ENCODE results near the gene AKAP13.
"Not testable (repeated sequence)": the region's sequence is repeated elsewhere in the genome, so short reads cannot be mapped to it uniquely, and the experiment has no call there.

AKAP13 gene

DNA sequence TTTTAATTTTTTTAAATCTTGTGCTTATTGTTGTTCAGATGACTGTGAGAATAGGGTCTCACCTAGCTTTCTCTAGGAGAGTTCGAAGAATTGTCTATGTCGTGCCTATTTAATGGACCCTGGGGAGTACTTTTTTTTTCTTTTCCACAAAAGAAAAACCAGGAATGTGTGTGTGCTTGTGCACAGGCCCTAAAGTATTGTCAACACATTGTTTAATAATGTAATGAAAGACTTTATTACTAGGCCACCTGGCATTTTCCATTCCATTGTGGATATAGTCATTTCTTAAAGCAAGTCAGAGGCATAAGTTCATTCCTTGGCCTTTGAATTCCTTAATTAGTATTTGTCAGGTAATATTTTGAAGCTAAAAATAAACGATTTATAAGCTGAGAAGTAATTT is 278.4 kb downstream of the AKAP13 start:
- DNase-seq (ENCODE audit: low read depth in 1 of 2, low spot score in 1 of 2) = no peak

DNA sequence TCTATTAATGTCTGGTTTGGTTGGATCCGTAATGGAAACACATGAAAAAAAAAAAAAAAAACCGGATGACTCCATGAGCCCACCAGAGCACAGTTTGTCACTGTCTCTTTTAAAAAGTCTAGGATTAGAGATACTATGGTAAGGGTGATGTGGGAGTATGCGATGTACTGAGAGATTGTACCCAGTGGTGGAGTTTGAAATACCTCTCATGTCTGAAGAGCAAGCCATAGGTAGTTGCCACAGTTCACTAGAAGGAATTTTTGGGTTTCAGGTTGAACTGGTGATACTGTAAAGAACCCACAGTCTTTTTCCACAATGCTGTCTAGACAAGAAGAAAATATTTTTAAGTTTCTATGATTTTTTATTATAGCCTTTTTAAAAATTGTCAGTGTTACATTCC is 281.5 kb downstream of the AKAP13 start:
- DNase-seq (ENCODE audit: low read depth in 1 of 2, low spot score in 1 of 2) = no peak

DNA sequence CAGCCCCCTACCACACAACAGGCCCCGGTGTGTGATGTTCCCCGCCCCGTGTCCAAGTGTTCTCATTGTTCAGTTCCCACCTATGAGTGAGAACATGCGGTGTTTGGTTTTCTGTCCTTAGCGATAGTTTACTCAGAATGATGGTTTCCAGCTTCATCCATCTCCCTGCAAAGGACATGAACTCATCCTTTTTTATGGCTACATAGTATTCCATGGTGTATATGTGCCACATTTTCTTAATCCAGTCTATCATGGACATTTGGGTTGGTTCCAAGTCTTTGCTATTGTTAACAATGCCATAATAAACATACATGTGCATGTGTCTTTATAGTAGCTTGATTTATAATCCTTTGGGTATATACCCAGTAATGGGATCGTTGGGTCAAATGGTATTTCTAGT is 285.3 kb downstream of the AKAP13 start:
- not testable (repeated sequence) for DNase-seq (ENCODE audit: low read depth in 1 of 2, low spot score in 1 of 2)

DNA sequence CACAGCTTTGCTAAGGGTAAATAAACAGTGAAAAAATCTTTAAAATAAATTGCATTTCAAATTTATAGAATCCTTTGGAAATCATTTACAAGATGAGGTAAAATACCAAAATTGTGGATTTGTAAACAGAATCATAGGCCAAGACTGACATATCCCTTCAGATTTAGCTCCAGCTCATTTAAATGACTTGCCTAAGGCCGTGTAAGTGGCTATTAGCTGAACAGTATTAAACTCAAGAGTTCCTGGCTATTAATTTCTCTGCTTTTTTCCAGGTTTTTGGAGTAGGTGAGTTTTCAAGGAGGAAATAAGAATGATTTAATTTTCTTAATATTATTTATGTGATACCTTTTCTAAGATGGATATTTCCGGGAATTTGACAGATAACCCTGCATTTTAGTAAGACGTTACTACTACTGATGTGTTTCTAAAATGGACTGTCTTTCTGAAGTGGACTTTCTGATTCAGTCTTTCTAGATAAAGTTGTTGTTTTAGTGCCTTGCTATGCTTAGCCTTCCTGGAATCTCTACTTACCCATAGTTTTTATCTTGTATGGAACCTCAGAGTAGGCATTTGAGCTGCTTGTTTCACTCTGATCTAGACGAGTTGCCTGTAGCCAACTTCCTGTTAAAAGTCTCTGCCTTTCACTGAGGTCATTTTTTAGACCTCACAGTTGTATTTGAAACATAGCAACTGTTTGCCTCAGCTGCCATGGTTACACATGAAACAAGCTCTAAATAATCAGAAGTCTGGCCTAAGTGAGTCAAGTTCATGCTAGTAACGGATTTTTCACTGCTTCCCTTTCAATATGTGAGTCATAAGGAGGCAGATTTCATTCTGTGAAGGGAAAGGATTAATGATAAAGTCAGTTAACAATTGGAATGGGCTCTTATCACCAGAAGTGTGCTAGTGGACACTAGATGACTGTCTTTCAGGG is 287.4 kb downstream of the AKAP13 start:
- peak in 1 of 2 donors; percentile 52 for DNase-seq (ENCODE audit: low read depth in 1 of 2, low spot score in 1 of 2)

DNA sequence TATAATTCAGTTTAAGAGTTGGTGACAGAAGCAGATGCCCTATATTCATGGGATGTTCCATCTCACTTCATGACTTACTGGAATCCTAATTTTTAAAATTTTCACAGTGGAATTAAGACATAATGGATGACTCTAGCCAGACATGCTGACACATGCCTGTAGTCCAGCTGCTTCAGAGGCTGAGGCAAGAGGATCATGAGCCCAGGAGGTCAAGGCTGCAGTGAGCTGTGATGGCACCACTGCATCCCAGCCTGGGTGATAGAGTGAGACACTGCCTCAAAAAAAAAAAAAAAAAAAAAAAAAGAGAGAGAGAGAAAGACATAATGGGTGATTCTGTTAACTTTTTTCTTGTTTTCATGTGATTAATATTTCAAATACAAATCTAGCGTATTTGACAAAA is 290.8 kb downstream of the AKAP13 start:
- no peak for DNase-seq (ENCODE audit: low read depth in 1 of 2, low spot score in 1 of 2)

DNA sequence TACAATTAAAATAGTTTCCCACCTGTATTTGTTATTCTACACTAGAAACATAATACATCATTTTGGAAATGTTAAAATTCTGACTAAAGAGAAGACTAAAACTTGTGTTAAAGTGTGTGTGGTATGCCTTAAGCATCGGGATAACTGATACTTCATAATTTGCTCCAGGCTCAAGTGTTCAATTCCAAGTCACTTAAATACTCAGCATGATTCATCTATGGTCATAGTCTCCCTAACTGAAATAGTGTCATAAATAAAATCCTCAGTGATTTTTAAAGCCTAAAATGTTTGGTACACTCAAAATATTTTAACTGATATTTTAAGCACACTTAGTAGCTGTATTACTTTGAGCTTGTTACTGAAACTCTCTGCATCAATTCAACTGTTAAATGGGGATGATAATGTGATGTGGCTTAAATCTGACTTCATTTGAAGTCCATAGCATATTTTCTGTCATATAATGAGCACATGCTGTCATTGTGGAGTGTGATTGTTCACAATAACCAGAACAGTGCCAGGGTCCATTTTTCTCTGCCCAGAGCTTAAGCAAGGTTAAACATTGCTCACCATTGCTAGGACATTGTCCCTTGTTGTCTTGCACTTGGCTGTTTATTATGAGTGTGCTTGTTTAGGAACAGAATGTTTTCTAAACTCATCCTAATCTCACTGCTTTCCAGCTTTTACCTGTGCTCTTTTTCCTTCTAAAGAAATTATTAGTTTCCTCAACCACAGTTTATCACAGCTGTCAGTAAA is 292.1 kb downstream of the AKAP13 start:
- DNase-seq (ENCODE audit: low read depth in 1 of 2, low spot score in 1 of 2) = no peak

DNA sequence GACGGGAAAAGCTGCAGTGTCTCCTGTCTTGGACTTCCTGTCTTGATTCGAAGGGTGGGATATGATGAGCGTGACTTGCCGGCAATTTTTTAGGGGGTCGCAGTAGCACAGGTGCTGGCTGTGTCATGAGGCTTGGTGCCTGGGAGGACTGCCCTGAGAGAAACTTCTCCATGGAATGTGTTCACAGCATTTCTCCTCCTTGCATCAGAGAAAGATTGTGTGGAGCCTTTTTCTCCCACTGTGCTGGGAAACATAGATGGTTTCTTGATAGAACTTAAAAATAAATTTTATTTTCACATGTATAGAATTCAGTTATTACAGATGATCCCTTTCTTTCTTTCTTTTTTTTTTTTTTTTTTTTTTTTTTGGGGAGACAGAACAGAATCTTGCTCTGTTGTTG is 292.9 kb downstream of the AKAP13 start:
- DNase-seq (ENCODE audit: low read depth in 1 of 2, low spot score in 1 of 2) = no peak

DNA sequence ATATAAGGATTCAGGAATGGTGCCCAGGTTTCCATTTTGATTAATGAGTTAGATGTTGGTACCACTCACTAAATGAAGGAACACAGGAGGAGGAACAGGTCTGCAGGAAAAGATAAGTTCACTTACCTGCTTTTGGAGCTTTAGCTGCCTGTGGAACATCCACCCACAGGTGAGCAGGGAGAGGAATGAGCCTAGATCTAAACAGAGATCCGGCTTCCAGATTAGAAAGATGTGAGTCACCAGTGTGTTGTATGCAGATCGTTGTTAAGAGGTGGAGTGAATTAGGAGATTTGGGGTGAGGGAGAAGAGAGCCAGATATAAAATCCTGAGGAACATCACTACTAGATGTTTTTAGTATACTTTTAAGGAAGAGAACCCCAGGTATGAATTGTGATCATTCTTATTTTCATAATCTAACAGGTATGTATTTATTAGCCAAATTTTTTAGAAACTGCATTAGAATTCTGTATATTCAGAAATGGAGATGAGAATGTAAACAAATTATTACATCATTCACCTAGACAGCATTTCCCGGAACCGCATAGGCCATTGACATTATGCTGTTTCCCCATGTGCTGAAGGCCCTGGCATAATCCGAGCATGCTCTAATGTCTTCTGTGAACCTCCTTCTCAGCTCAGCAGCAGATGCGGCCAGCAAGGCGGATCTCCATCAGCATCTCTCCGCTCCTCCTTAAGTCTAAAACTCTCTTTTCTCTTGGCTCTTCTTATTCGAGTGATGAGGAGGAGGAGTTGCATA is 296.1 kb downstream of the AKAP13 start:
- DNase-seq (ENCODE audit: low read depth in 1 of 2, low spot score in 1 of 2) = no peak

DNA sequence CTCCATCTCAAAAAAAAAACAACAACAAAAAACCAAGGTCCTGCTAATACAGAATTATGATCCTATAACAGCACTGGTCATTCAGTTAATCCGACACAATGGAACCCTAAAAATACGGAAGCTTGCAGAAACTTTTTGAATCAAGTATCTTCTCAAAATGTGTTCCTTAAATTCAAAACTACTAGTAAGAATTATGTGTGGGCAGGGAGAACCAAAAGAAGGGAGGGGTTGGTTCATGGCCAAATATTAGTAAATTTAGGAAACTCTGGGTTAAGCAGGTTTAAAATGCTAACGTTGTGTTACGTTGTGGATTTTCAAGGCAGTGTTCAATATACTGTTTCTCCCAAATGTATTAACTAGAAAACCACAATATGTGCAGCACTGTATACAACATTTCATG is 298.8 kb downstream of the AKAP13 start:
- DNase-seq (ENCODE audit: low read depth in 1 of 2, low spot score in 1 of 2) = no peak

DNA sequence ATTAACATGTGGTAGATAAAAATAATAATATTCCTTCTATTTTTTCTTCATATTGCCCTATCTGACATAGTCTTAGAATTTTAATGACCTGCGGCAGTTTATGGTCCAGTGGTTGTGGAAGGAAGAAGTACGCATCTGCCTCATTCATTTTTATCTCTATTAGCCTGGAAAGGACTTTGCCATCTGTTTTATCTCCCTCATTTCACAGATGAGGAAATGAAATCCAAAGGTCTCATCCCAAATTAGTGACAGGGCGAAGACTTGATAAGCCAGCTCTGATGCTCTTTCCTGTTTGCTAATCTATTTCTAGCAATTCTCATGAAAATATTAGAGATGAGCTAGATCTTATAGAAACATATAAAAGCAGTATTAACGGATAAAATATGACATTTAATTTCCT is 301.0 kb downstream of the AKAP13 start:
- DNase-seq (ENCODE audit: low read depth in 1 of 2, low spot score in 1 of 2) = no peak

DNA sequence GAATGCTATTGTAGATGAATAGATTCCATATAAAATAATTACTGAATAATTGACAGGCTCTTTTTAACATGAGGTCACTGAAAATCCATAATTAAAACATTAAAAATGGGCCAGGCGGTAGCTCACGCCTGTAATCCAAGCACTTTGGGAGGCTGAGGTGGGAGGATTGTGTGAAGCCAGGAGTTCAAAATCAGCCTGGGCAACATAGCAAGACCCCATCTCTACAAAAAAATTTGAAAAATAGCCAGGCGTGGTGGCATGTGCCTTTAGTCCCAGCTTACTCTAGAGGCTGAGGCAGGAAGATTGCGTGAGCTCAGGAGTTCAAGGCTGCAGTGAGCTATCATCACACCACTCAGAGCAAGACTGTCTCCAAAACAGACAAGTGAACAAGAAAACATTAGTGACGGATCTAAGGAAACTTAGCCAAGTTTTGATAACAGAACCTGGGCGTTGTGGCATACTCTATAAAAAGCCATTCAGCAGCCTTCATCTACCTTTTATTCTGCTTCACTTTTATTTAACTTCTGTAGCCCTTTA is 303.8 kb downstream of the AKAP13 start:
- DNase-seq (ENCODE audit: low read depth in 1 of 2, low spot score in 1 of 2) = no peak

DNA sequence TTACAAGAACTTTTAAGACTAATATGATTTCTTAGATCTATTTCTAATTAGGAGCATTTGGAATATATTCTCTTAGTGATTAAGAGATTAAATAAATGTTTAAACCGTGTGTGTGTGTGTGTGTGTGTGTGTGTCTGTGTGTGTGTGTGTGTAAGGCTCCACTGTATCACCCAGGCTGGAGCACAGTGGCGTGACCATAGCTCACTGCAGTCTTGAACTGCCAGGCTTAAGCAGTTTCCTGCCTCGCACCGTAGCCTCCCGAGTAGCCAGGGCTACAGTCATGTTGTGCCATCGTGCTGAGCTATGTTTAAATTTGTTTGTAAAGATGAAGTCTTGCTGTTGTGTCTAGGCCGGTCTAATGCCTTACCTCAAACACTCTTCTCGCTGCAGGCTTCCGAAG is 305.0 kb downstream of the AKAP13 start:
- DNase-seq (ENCODE audit: low read depth in 1 of 2, low spot score in 1 of 2) = no peak

DNA sequence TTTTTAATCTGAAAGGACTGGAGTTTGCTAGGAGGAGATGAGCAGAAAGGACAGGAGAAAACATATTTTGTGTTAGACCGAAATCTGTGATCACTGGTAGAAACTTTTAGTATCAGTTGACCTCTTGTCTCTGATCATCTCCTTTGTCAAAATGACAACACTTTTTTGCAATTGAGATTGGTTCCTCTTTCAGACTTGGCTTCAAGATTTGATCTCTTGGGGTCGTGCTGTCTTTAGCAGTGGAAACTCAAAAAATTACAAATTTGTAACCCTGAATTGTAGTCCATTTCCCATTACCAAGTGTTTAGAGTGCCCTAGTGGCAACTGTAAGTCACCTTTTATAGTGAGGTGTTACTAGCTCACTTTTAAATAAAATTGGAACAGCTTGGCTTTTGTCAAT is 306.9 kb downstream of the AKAP13 start:
- DNase-seq (ENCODE audit: low read depth in 1 of 2, low spot score in 1 of 2) = no peak

DNA sequence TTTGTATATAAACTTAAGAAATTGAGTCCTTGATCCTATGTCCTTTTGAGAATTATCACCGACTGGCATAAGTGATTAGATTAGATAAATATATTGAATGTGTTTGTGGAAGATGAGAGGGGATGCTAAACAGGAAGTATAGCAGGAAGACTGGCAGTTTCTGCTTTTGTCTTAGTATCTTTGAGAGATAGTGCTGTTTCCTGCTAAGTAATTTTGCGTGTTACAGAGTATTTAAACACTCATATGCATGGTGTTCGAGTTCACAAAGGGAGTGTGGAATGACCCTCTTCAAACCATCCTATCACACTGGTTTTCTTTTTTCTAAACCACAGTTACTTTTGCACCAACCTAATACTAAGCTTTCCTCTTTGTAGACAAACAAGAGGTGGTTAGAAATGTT is 308.3 kb downstream of the AKAP13 start:
- no peak for DNase-seq (ENCODE audit: low read depth in 1 of 2, low spot score in 1 of 2)

DNA sequence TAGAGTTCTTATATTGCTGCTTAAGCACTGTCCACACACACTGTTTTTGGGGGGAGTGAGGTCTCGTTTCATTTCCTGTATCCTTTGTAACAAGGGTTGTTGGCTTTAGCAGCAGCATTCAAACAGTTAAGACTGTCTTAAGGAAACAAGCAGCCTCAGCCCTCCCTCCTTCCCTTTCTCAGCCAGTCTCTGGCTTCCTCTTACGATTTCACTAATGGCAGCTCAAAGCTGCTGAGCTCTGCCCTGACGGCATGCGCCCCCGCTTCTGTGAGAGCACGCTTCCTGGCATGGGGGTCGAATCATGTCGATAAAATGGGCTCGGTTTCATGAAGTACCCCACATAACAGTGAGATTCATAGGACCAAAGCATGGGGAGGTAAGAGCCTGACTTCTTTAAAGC is 309.3 kb downstream of the AKAP13 start:
- DNase-seq (ENCODE audit: low read depth in 1 of 2, low spot score in 1 of 2) = peak in 1 of 2 donors; percentile 50

DNA sequence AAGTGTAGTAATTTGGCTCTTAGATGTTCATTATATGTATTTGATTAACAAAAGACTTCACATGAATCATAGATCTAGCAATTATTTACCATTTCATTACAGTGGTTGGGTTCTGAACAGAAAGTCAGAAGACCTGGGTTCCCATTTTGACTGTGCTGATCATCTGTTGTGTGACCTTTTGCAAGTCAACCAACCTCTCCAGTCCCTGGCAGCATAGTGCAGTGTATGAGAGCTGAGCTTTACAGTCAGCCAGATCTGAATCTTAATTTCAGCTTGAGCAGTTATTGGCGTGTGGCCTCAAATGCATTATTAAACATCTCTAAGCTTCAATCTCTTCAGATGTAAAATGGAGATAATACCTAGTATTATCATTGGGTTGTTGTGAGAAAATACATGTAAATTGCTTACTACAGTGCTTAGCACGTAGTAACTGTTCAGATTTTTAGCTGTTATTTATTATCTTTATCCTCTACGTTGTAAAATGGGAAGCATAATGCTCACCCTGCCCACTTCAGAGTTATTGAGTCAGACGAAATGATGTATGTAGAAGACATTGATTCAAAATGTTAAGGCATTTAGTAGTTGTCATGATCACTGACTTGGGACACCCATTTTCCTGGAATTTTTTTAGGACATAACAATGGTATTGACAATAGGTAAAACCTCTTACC is 310.3 kb downstream of the AKAP13 start:
- DNase-seq (ENCODE audit: low read depth in 1 of 2, low spot score in 1 of 2) = peak in 1 of 2 donors; percentile 62

DNA sequence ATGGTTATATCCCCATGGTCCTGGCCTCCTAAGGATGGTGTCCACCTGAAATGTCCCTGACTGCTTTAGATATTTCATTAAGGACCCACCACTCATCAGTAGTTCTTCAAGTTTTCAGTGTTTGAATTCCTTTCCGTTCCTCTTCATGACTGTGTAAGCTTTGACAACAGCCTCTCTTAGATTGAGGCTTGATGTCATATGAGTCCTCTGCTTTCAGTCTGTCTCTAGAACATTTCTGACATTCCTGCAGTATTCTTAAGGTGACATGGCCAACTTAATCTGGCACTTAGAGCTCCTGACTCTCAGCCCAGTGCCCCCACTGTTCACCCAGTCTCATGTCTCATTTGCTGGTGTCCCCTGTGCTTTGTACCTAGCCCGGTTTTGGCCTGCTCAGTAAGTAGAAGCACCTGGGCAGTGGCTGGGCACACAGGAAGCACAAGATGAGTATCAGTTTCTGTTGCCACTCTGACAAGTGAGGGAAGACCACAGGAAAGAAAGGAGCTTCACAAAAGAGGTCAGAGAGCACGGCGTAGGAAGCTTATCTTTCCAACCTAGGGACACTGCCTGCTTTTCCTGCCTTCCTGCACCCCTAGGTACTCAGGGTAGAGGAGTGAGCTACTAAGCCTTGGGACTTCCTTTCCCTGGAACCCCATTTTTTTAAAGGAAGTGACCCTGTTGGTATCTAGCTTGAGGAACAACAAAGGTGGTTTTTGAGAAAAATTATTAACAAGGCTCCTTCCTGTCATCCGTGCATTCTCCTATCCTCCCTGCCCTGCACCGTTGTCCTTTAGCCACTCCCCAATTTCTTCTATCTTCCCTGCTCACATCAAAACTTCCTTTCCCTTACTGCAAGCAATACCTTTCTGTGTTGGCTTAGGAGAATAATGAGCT is 311.2 kb downstream of the AKAP13 start:
- no peak for DNase-seq (ENCODE audit: low read depth in 1 of 2, low spot score in 1 of 2)

DNA sequence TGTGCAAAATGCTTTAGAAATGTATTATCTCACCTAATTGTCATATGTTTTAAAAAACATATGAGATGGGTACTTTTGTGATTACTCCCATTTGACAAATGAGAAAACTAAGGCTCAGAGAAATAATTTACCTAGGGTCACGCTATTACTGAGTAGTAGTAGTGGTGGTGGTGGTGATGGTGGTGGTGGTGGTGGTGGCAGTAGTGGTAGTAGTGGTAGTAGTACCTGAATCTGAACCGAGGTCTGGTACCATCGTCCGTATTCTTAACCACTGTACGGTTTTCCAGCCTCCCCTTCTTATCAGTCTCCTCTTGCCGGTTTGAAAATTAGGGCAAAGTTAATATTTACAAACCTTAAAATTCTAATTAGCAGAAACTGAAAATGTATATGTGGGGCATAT is 311.9 kb downstream of the AKAP13 start:
- DNase-seq (ENCODE audit: low read depth in 1 of 2, low spot score in 1 of 2) = no peak

DNA sequence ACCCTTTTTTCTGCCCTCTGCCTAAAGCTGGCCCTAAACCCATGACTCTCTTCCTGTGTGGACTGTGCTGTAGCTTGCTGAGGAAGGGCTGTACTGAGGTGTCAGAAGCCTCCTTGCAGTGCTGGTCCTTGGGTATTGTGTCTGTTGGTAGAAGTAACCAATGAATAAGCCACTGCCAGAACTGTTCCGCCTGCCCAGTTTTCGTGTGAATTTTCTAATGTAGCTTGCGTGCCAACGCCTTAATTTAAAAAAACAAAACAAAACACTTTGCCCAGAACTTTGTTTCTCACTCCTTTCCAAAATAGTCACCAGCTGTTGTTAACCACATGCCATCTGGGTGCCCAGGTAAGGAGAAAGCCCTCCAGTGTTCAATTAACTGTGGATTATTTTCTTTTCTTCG is 312.5 kb downstream of the AKAP13 start:
- no peak for DNase-seq (ENCODE audit: low read depth in 1 of 2, low spot score in 1 of 2)

DNA sequence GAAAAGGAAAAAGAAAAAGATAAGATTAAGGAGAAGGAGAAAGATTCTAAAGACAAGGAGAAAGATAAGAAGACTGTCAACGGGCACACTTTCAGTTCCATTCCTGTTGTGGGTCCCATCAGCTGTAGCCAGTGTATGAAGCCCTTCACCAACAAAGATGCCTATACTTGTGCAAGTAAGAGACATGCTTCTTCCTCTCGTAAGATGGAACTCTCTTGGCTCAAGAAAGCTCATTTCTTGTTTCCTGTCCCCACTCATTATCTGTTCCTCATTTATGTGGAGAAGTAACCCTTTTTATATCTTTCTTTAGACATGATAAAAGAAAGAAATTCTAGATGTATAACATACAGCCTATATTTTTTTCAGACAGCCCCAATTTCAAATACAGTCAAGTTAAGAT is 312.9 kb downstream of the AKAP13 start:
- no peak for DNase-seq (ENCODE audit: low read depth in 1 of 2, low spot score in 1 of 2)
